ENCODE results near the gene SLITRK2.

The SLITRK2 gene, protein sequence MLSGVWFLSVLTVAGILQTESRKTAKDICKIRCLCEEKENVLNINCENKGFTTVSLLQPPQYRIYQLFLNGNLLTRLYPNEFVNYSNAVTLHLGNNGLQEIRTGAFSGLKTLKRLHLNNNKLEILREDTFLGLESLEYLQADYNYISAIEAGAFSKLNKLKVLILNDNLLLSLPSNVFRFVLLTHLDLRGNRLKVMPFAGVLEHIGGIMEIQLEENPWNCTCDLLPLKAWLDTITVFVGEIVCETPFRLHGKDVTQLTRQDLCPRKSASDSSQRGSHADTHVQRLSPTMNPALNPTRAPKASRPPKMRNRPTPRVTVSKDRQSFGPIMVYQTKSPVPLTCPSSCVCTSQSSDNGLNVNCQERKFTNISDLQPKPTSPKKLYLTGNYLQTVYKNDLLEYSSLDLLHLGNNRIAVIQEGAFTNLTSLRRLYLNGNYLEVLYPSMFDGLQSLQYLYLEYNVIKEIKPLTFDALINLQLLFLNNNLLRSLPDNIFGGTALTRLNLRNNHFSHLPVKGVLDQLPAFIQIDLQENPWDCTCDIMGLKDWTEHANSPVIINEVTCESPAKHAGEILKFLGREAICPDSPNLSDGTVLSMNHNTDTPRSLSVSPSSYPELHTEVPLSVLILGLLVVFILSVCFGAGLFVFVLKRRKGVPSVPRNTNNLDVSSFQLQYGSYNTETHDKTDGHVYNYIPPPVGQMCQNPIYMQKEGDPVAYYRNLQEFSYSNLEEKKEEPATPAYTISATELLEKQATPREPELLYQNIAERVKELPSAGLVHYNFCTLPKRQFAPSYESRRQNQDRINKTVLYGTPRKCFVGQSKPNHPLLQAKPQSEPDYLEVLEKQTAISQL

DNA sequence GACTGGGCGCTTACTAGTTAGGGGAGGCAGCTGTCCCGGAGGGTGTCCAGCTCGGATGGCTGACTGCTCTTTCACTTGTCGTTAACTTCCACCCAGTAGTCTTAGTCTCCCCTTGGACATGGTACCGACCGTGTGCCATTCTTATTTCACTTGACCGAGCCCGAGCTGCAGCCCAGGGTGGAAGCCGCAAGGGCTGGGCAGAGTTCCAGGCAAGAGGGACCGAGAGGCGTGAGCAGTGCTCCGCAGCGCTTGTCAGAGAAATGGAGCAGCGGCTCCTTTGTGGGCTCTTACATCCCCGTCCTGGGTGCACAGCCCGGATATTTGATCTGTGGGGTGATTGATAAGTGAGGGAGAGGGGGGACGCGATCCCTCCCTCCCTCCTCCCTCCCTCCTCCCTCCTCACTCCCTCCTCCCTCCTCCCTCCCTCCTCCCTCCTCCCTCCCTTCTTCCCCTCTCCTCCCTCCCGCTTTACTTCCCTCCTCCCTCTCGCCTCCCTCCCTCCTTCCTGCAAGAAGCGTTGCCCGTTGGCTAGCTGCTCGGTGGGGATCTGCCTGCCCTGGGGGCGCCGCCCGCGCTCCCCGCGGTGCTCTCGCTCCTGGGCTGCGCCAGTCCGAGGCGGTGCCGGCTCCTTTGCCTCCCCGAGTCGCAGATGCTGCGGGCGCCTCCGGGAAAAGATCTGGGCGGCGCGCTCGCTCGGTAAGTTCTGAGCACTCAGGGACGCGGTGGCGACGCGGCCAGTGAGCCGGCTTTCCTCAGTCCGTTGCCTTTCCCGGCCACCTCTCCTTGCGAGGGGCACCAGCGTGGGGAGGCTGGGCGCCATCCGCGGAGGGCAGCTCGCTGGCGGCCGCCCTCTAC lies at the start of gene SLITRK2:
Gene SLITRK2 (plus strand): TSS at position 499 of the 855 bp plus-strand sequence. CDS start 4,597 bp downstream, outside the sequence.
- no peak for DNase-seq

- DNase-seq: no peak
These were observed 44.6 kb upstream of the SLITRK2 start for GRCh38 chrX:145773006-145773405.

- DNase-seq: no peak
These were observed 25.3 kb upstream of the SLITRK2 start for GRCh38 chrX:145792281-145792680.

DNA sequence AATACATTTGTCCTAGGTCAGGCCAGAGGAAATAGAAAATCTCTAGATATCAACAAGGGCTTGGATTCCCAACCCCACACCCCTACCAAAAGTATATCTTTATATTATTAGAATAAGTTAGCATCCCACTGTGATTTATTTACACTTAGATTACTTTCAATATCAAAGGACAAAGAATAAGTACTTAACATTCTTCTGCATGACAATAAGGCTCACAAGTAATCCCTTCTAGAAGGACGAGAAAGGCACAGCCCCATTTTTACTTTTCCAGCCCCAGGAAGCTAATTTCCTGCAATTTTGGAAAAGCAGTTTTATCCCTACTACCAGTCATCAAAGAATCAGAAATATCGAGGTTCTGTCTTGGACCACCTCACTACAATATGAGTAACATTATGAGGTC lies 14.1 kb upstream of the SLITRK2 start:
- DNase-seq: no peak

GRCh38 chrX:145813081-145813480 lies 4.5 kb upstream of the SLITRK2 start:
- DNase-seq: no peak

- no peak for DNase-seq
These were observed 871 bp upstream of the SLITRK2 start for GRCh38 chrX:145816601-145817315.

DNA sequence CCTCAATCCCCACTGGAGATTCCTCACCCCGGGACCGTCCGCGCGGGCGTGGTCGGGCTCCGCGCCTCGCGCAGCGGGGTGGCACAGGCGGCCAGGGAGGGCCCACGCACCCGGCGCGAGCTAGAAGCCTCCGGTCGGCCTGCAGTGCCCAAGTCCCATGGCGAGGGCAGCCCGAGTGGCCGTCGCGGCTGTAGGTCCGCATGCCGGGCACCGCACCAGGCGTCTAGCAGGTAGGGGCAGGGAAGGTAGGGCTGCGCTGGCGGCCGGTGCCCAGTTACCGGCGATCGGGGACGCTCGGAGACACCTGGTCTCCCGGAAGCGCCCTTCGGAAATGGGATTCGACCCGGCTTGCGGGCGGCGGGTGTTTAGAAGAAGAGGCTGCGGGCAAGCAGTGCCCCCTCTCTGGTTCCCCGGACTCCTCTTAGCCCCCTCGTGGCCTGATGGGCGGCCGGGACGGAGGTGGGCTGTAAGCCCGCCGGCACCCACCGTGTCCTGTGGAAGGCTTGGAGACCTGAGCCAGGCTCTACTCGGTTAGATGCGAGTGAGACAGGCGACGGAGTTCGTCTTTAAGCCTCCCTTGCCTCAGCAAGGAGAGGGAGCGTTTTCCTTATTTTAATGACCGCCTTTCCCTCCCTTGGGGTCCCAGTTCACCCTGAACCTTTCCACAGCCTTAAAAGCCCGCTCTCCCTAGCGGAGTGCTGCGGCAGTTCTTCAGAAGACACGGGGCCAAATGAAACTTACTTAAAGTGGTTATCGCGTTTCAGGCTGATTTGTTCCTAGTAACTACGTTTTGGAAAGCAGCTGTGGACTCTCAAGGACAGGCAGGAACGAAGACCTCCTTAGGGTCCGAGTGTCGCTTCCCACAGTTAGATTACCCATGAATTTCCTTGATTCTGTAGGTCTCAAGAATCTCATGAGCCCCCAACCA lies 821 bp downstream of the SLITRK2 start:
- DNase-seq: no peak

DNA sequence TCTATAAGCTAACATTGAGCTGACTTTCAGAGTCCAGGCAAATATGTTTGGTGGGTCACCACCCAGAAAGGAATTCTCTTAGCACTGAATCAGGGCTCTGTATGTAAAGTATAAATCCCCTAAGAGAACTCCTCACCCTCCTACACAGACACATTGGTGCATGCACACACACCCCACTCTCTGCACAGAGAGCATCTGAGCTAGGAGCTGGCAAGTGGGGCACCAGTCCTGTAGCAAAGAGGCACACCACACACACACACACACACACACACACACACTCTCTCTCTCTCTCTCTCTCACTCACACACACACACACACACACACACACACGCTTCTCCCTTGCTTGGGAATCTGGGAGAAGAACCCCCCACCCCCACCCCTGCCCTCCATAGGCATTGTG lies 3.2 kb downstream of the SLITRK2 start:
- DNase-seq: no peak

DNA sequence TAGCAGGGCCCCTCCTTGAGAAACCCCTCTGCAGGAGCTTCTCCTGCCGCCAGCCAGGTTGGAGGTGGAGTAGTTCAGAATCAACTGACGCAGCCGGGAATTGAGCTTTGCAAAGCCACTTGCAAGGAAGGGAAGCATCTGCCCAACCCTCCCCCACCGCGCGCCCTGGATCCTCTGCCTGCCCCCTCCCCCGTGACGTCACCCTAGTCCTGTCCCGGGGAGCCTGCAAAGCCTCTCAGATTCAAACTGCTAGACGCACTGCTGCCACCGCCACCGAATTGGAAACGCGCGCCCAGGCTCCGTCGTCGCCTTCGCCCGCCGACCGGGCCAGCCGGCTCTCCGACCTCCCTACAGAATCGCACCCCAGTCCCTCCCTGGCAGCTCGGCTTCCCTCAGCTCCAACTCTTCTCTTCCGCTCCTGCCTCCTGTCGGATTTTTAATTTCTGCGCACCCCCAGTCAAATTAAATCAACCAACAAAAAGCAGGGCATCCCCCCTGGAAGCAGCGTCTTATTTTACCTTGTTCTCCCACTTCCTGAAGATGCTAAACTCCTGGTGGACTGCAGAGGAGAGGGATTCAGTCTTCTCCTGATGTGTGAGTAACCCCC lies 3.8 kb downstream of the SLITRK2 start:
- no peak for DNase-seq

GRCh38 chrX:145821898-145822571 lies 4.4 kb downstream of the SLITRK2 start:
- DNase-seq: no peak

DNA sequence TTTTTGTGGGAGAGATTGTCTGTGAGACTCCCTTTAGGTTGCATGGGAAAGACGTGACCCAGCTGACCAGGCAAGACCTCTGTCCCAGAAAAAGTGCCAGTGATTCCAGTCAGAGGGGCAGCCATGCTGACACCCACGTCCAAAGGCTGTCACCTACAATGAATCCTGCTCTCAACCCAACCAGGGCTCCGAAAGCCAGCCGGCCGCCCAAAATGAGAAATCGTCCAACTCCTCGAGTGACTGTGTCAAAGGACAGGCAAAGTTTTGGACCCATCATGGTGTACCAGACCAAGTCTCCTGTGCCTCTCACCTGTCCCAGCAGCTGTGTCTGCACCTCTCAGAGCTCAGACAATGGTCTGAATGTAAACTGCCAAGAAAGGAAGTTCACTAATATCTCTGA lies 5.5 kb downstream of the SLITRK2 start:
- no peak for DNase-seq

DNA sequence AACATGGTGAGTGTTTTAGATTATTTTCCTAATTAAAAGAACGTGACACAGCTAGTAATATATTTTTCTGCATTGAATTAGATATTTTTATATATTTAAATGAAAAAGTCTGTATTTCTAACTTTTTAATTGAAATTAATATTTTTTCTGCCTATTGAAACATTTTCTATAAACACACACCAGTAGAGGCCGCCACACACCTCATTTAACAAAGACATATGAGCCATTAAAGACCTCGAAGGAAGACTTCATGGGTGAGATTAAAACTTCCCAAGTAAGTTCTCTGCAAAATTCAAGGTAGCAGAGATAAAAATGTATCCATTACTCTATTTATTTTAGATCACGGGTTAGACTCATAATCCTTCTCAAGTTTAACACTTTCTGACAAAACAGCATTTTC lies 8.3 kb downstream of the SLITRK2 start:
- no peak for DNase-seq

DNA sequence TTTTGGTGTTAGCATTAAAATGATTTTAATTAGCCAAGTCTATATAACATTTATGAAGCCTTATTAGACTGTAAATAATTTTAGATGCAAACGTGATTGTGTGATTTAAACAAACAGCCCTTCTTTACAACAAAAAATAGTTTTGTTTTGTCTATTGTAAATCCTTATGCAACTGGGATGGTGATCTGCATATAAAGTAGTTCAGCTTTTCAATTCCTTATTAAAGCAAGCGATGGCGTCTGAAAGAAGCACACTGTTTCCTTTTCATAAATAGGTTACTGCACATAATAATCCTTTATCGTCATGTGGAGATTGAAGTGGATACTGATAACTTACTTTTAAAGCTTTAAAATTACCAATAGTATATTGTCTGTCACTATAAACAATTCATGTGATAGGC lies 8.8 kb downstream of the SLITRK2 start:
- DNase-seq: no peak

DNA sequence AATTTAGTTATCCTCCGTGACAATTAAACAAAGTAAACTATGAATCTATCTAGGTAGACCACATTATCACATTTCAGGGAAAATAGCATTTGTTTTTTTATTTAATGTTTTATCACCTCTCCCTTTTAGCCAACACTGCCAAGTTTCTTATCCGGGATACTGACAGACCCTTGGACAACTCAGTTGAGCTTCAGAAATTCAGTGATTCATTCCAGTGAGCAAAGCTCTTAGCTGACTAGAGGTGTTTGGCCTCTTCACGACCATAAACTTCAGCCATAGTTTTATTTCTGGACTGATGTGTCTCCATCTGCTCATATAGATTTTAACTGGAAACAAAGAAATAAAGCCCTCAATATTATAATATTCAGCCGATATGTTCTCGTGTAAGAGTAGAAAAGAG lies 15.2 kb downstream of the SLITRK2 start:
- no peak for DNase-seq

DNA sequence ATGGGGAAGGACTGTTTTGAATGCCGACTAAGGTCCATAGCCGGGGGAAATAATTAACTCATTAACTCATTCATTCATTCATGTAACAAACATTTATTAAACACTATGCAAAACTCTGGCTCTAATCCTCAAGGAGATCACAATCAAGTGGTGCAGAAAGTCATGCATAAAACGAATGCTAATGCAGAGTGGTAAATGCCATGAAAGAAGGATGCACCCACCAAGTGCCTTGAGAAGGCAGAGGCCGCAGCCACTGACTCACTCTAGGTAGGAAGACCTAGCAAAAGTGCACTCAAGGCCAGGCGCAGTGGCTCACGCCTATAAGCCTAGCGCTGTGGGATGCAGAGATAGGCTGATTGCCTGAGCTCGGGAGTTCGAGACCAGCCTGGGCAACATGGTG lies 22.9 kb downstream of the SLITRK2 start:
- DNase-seq: no peak

DNA sequence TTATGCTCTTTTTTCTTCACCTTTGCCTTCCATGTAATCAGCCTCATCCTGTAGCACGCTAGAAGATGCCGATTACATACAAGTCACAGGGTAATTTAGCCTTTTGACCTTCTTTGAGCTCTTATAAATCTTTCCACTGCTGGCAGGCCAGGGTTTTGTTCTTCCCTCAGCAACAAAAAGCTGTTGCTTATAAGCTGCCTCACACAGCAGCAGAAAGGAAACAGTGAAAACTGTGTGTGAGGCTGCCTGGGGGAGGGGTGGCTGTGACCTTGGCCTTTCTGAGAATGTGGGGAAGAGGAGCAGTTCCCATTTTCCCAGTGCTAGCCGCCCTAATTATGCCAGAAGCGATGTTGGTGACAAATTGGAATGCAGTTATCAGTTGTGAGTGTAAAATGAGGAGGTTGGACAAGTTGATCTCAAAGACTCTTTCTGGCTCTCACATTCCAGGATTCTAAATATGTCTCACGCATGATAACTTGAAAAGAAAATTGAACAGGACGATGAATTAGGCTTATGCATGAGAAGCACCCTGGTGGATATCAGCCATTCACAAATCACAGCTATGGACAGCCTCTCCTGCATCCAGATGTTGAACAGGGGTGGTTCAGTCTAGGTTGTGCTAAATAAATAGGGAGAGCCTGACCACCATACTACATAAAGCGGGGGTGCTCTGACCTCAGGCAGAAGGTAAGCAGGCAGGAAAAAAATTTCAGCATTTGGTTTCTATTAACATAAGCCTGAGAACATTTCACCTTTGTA lies 25.7 kb downstream of the SLITRK2 start:
- no peak for DNase-seq

GRCh38 chrX:145844886-145845285 lies 27.3 kb downstream of the SLITRK2 start:
- DNase-seq: no peak

DNA sequence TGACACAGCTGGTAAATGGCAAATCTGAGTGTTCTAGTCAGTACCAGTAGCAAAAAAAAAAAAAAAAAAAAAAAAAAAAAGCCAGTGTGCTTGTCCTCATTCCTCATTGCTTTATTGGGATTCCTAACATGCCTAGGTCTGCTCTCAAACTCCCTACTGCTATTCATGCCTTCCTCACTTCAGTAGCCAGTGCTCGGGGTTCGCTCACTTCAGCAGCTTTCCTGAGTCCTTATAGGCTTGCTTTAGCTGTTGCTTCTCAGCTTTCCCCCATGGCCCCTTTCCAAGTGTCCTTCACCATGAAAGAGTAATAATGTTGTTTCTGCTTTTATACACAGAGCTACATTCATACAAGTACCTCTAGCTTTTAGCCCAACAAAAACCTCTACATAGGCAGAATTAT lies 30.8 kb downstream of the SLITRK2 start:
- DNase-seq: no peak

DNA sequence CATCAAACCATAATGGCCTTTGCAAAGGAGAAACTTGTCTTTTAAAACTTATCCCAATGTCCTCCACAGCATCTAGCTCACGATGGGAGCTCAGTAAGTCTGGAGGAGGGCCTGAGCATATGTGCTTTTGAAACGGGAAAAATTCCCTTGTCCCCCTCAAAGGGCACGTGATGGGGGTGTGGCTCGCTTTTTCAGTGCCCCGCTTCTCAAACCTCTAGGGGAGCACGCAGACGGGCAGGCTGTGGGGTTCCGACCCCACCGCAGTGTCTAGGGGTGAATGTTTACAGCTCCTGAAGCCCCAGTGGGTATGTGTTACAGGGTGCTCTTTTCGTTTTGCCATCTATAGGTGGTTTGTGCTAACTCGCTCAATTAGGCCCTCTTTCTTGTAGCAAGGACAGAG lies 31.2 kb downstream of the SLITRK2 start:
- no peak for DNase-seq

- no peak for DNase-seq
These were observed 35.6 kb downstream of the SLITRK2 start for GRCh38 chrX:145853181-145853580.

Data from NCI-H1417 treated with DMSO at 0.1 percent for 48 hours (cell line).